ENCODE data around the gene LETM1.

Gene LETM1

DNA sequence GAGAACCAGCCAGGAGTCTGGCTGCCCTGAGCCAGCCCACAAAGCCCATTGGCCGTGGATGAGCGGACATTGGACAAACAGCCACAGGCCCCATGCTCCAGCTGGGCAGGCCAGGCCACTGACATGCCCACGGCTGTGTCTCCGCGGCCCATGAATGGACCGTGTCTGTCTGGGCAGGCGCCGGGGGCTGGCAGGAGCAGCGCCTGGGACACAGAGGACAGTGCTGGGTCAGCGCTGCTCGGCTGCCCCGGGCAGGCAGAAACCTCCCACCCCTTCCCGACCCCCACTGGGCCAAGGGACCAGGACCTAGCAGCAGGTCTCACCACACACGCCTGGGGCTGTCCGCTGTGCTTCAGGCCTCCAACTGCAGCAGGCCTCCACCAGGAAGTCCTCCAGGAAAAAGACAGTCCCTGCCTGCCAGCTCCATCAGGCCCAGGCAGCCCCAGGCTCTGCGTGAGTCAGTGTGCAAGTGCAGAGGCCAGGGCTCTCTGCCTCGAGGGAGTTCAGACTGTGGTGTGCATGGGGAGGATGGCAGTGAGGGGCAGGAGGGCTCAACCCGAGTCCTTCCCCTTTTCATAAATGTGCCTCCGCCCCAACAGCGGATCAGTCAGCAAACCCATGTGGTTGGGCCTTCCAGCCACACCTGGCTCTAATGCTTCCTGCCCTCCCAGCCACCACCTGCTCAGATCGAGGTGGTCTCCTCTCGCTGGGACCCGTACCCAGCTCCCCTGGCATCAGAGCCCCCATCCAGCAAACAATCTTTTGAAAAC is 80.0 kb downstream of the LETM1 start:
- DNase-seq = no peak

DNA sequence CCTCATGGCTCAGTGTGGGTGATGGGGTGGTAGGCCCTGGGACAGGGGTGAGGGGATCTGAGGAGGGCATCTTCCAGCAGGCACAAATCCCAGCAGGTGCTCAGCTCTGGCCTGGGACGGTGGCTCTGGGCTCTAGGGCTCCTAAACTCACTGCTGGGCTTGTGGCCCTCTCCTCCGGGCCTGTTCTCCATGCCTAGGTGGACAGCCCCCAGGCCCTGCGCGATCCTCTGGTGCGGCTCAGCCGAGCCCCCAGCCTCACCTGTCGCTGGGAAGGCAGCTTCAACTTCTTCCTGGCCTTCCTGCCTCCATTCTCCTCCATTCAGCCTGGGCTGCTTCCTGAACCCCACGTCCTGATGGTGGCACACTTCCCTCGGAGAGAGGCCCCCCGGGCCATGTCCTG is 82.2 kb downstream of the LETM1 start:
- no peak for DNase-seq

DNA sequence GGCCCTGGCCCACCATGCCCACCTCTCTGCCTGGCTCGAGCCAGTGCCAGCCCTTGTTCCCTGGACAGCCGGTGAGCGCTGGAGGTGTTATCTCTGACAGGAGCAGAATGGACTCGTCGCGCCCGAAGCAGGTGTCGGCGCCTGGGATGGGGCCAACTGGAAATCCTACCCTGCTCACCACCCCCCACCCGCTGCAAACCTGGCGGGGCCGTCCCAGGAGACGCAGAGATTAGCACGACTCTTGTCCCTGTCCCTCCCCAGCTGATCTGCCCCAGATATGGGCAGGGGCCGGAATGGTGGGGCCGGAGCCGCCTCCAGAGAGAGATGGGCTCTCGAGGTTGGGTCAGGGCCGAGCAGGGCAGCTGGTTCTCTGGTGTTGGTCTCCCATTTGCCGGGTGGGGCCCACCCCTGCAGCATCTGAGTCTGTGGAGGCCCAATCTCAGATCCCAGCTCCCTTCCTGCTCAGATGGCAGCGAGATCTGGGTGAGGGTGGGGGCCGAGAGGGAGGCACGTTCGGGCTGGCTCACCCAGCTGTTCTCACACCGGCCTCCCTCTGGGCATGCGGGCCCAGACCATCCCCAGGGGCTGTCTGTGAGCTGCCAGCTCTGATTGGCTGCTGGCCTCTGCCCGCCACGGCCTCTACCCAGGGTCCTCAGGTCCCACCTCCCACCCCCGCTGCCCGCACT is 83.0 kb downstream of the LETM1 start:
- DNase-seq = no peak

DNA sequence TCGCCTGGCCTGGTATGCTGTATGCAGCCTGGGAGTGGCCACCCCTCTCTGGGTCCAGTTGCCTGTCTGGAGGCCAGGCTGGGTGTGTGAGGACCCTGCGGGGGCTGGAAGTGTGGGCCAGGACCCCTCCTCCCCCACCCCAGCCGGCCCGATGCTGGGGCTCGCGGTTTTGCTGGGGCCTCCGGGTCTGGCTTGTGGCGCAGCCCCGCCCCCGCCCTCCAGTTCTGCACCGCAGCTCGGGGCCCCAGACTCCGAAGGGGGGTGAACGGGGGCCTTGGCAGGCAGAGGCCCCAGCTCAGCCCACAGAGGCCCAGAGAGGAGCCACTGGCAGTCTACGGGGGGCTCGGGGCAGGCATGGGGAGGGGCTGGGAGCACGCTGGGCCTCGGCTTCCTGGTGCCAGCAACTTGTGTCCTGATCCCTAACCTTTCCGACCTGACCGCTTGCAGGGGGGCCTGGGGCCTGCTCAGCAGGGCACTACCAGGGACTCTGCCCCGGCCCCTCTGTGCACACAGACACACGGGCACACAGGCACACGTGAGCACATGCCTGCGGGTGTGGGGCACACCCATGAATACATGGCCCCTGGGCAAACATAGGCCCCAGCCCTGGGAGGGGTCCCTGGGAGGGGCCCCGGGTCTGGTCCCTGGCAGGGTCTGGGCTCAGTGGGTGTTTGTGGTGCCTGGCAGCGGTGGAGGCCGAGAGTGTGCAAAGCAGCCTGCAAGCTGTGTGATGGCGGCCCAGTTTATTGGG is 84.2 kb downstream of the LETM1 start:
- DNase-seq = no peak

DNA sequence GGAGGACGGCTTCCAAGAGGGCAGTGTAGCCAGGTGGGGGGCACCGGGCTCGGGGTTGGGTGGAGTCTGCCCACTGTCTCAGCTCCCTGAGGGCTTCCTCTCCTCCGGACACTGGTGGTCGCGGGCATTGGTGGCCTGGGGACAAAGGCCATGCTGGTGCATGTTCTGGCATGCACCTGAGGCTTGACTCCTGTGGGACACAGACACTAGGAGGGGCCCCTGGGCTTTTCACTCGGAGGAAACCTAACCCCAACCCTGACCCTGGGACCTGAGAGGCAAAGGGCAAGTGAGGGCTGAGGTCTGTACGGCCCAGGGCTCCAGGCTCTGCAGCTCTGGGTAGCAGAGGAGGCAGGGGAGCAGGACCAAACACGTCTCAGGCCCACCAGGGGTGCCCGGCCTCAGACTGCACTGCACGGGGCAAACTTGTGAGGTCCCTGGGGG is 85.1 kb downstream of the LETM1 start:
- DNase-seq = no peak

DNA sequence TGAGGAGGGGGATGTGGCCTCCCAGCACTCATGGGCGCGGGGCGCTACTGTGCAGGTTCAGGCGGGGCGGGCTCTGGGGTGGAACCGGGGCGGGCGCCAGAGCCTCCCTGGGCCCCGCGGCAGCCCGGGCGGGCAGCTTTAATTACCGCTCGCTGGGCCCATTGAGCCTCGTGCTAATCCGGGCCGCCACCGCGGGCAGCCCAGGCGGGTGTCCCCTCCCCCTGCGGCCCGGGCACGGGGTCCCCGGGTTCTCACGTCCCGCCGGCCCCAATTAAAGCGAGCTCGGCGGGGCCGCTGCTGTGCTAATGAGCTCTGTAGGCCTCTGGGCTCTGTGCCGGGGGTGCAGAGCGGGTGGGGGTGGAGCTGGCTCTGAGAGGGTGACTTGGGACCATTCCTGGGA is 85.7 kb downstream of the LETM1 start:
- no peak for DNase-seq

DNA sequence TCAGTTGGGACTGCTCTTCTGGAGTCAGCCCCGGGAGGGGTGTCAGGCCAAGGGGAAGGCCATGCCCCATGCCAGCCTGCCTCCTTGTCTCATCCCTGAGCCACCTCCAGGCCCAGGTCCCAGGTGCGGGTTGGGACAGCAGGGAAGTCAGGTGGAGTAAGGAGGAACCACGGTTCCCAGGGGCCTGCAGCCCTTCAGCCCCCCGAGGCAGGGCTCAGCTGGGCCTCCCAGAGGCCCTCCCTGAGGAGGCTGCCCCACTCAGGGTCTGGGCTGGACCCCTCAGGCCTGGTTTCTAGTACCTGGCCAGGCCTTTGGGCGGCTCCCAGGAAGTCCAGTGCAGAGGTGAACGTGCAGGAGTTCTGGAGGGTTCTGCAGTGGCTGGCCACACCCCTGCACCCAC is 86.3 kb downstream of the LETM1 start:
- DNase-seq = no peak

DNA sequence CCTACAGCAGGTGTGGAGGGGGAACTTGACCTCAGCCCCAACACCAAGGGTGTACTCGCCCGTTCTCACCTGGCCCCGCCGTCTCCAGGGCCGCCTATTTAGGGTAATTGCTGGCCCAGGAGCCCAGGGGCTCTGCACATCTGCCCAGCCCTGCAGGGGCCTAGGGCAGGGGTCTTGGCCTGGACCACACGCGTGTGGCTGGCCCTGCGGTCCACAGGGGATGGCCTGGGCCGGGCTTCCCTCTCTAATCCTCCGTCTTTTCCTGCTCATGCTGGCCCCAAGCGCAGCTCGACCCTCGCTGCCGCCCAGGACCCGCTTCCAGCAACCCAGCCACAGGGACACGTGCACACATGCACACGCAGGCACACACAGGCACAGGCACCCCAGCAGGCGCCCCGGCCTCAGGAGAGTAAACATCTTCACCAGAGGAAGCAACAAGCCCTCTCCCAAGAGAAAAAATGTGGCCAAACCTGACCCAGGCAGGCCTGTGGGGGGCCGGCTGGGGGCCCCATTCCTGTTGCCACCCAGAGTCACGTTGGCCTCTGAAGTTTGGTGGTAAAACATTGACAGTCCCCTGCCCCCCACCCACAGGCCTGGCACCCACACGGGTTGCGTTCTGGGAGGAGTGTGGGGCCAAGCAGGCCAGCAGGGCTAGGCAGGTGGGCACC is 87.5 kb downstream of the LETM1 start:
- DNase-seq = no peak

DNA sequence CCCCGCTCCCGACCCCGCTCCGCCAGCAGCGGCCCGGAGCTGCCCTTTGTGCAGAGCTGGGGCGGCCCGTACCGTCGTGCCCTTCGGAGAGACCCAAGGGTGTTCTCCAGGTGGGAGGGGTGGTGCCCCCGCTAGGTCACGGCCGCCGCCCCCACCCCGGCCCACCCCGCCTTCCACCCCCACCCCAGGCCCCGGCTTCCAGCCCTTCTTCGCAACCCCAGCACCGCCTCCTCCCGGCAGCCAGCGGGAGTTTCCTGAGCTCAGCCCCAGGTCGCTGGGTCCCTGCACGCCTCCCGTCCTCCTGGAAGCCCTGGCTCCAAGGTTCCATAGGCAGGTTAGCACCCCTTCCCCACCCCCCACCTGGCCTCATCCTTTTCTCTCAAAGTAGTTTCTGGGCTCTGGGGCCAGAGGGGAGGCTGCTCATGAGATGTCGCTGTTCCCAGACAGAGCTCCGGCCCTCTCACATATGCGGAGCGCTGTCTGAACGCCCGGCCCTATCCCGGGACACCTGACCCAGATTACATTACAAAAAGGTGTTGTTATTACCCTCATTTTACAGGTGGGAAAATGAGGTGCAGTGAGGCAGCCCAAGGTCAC is 88.1 kb downstream of the LETM1 start:
- no peak for DNase-seq

DNA sequence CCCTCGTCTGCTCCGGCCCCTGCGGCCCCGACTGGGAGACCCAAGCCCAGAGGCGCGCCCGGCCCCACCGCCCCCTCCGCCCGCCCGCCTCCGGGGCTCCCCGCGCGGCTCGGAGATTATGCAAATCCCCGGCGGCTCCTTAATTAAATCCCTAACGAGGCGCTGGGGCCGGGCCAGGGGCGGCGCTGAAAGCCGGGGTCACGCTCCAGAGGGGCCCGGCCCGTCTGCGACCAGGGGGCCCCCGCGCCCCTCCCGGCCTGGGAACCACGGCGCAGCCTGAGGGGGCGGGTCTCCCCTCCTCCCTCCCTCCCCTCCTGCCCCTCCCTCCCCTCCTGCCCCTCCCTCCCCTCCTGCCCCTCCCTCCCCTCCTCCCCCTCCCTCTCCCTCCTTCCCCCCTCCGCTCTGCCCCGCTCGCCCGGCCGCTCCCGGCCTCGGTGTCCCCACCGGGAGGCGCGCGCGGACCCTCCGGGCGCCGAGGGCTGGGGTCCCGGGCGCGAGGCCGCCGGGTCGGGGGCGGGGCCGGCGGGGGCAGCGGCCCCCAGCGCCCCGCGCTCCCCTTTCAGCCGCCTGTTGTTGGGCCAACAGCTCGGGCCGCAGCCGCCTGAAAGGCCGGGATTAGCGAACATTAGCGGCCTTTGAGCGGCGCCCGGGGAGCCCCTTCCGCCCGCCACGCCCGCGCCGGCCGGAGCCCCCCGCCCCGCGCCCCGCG is 88.7 kb downstream of the LETM1 start:
- DNase-seq = no peak

DNA sequence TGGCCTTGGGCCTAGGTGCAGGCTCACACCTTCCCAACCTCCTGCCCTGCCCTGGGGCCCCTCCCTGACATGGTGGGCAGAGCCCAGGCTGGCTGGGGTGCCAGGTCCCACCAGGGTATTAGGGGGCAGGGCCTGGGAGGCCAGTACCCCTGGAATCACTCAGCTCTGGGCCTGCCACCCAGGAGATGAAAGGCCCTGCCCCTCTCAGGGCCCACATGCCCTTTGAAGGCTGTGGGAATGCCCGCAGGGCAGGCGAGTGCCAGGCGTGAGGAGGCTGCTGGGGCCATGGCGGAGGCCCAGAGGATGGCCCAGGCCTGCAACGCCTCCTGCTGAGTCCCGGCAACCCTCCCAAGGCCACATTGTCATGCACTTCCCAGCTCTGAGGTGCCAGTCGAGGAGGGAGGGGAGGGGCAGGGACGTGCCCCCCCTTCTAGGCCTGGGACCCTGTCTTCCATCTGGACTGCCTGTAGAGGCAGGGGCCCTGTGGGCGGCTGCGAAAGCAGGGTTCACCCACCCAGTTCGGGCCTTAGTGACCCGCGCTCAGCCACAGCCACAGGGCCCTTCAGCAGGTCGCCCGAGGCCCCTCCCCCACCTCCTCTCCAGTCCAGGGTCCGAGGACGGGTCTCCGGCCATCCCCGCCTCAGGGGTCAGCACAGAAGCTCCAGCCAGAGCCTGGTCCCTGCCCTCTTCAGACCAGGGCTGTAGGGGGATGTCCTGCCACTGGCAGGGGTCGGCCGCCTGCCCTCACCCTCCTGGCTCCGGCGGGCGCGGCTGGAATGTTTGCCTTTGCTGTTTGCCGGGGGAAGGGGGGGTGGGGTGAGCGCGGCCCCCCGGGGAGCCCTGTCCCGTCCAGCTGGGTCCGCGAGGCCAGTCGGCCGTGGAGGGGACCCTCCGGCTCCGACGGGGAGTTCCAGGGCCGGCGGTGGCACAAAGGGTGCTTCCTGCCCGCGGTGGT is 89.6 kb downstream of the LETM1 start:
- no peak for DNase-seq

DNA sequence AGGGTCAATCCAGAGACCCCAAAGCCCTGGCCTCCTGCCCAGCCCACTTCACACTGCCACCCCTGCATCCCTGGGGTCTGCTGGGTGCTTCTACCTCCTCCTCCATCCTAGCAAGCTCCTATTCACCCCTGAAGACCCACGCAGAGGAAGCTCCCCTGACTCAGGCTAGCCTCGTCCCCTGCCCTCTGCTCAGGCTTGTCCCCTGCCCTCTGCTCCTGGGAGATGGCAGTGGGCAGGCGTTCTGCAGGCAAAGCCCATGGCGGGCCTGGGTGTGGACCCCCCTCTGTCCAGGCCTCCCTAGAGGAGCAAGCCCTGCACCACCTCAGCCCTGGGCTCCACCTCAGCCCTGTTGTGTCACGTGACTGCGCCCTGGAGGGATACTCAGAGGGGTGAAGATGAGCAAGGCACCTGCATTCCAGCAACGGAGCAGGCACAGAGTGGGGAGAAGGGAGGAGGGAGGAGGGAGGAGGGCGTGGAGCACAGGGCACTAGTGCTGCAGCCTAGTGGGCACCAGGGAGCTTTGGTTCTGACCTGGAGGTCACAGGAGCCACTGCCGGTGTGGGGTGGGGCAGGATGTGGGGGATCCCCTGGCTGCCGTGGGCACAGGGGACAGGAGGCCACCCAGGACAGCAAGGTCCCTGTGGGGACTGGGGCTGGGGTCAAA is 90.4 kb downstream of the LETM1 start:
- no peak for DNase-seq

DNA sequence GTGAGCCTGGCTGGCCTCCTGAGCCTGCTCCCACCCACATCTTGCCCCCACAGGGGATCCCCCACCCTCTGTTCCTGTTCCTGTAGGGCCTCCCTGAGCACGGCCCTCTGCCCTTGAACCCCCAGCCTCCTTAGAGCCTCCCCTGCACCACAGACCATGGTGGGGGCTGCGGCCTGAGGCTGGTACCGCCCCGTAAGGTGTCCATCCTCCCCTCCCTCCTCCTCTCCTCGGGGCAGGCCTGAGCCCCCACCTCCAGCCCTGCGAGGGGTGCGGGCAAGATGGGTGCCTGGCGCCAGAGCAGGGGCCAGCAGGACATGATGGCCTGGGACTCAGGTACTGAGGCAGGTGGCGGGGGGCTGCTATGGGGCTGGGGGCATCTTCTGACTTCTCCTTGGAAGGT is 91.3 kb downstream of the LETM1 start:
- DNase-seq = no peak

DNA sequence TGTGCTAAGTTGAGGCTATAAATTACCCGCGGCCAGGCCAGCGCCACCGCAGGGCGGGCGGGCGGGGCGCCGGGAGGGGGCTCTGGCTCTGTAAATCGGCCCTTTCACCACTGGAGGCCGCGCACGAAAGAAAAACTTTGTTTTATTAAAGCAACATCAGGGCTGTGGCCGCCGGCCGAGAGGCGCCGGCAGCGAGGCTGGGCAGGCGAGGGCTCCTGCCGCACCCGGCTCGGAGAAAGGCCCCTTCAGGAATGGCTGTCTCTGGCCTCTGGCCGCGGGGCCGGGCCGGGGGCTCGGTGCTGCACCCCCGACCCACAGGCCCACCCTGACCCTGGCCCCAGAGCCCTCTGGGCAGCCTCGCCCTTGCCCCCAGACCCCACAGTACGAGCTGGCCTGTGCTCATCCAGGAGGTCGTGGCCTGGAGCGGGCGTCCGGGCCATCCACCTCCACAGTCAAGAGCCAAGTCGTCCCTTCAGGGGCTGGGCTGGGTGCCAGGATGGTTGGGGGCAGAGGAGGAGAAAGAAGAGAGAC is 92.3 kb downstream of the LETM1 start:
- no peak for DNase-seq

DNA sequence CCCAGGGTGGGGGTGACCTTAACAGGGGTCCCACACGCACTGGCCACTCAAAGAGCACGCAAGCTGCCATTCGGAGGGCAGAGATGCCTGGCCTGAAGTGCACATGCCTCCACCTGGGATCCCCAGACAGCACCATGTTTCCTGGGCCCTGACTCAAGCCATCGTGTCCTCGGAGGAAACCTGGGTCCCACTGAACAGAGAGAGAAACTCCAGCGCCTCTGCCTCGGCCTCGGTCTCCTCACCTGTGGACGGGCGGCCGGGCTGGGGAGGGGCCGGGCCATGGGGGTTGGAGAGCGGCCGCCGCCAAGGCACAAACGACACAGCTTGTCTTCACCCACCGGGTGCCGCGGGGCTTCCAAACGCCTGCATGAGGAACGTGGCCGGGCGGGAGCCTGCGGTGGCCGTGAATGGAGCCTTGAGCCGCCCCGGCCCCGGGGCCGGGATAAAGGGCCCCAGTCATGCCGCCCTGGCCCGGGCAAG is 92.8 kb downstream of the LETM1 start:
- no peak for DNase-seq

DNA sequence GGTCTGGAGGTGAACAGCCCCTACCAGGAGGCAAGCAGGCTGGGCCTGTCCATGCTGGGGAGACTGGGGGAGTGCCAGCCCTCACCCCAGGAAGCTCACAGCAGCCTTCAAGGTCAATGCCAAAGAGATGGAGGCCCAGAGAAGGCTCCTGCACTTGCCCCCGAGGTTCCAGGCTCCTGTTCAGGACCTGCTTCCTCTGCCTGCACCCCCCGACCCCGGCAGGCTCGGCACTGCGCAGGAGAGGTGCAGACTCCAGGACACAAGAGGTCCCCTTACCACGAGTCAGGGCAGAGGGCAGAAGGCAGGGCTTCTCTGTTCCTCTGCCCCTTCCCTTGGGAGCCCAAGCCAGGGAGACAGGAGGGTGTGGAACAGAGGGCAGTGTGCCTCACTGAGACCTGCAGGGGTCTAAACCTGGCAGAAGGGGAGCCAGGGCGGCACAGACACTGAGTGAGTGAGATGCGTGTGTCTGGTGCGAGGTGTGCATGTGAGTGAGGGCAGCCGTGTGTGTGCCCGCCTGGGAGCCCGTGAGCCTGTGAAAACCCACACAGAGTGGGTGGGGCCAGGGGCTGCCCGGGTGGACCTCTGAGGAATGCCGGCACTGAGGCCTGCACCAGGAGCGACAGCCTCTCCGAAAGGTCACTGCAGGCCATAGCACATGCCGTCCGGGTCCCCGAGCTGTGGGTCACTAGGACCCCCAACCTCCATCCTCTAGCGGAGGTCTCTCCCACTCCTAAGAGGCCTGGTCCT is 93.5 kb downstream of the LETM1 start:
- no peak for DNase-seq
